ENCODE data around the gene RAB11FIP3. TPM values are rescaled to one million over a fixed set of nuclear protein-coding genes. Genes with fewer than 3 reads are reported as not detected.
"Not testable (repeated sequence)": the region's sequence is repeated elsewhere in the genome, so short reads cannot be mapped to it uniquely, and the experiment has no call there.

Gene RAB11FIP3
- polyA plus RNA-seq, 1 donor, result 114 TPM

DNA sequence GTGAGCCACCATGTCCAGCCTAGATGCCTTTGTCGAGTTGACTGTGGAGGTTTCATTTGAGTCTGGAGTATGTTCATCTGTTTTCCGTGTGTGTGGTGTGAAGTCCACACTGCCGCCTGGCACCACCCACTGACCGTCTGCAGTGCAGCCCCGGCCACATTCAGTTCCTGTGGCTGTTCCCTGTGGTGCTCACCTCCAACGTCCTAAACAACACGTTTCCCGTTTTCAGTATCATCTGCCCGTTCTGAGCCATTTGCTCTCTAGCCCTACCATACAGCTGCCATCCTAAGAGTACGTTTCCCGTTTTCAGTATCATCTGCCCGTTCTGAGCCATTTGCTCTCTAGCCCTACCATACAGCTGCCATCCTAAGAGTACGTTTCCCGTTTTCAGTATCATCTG, 82.1 kb downstream of the RAB11FIP3 start:
- not testable (repeated sequence) for H3K27ac ChIP-seq (ENCODE audit: low read length); H3K27me3 ChIP-seq (ENCODE audit: control insufficient read depth, insufficient read depth, low read length); H3K4me3 ChIP-seq (ENCODE audit: low read length); DNase-seq
- H3K9me3 ChIP-seq (ENCODE audit: control insufficient read depth, low read depth, low read length), result peaks cover 16% of the 10 kb centered on the region
- peaks cover 34% of the 10 kb centered on the region for H3K4me1 ChIP-seq (ENCODE audit: control insufficient read depth, insufficient read depth, low read length)
- peaks cover 38% of the 10 kb centered on the region for H3K36me3 ChIP-seq (ENCODE audit: control insufficient read depth, insufficient read depth, low read length)
- no CpG with 5 or more reads among the region's 14 CpGs for WGBS (ENCODE audit: insufficient coverage, low lambda C conversion rate)

DNA sequence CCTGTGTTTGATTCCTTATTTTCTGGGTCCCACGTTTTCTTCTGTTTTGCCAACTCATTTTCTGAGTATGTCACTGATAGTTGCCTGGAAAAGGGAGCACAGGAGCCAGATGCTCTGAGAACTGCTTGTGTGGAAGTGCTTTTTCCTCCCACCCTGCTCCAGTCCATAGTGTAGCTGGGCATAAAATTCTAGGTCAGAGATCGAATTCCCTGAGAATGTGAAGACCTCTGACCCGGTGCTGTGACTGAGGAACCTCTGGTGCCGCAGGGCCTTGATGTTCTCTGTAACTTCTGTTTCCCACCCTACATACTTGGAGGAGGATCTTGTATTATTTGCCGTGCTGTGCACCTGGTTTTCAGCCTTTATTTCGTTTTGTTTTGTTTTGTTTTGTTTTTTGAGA, 82.5 kb downstream of the RAB11FIP3 start:
- Histone ChIP-seq H3K27me3 (ENCODE audit: control insufficient read depth, insufficient read depth, low read length) (no peaks in the 10 kb centered on the region), H3K4me3 (ENCODE audit: low read length) (no peak overlapping the region), H3K9me3 (ENCODE audit: control insufficient read depth, low read depth, low read length) (peaks cover 16% of the 10 kb centered on the region), H3K36me3 (ENCODE audit: control insufficient read depth, insufficient read depth, low read length) (peaks cover 42% of the 10 kb centered on the region), H3K4me1 (ENCODE audit: control insufficient read depth, insufficient read depth, low read length) (peaks cover 30% of the 10 kb centered on the region), H3K27ac (ENCODE audit: low read length) (no peak overlapping the region)
- DNase-seq, result no peak
- no CpG with 5 or more reads among the region's 6 CpGs for WGBS (ENCODE audit: insufficient coverage, low lambda C conversion rate)

DNA sequence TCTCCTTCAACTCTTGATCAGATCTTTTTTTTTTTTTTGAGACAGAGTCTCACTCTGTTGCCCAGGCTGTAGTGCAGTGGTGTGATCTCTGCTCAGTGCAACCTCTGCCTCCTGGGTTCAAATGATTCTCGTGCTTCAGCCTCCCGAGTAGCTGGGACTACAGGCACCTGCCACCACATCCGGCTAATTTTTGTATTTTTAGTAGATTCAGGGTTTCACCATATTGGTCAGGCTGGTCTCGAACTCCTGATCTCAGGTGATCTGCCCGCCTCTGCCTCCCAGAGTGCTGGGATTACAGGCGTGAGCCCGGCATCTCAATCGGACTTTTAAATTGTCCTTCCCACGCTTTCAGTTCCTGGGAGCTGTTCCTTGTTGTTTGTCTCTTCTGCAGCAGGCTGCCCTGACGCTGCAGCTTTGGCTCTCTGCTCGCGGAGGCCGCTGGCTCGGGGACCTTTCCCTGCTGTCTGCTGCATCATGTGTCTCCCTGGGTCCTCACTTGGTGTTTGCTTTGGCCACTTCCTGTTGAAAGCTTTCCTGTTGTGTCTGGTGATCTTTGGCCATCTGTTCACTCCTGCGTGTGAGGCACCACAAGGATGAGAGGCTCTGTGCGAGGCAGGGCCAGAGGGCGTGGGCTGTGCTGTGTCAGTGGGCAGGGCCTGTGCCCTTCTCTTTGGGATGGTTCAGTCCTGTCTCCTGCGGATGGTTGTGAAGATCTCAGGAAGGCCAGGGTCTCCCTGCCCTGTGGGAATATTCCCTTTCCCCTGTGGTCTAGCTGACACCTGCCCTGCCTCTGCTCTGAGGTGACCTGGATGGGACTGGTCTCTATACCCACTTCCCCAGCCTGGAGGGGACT, 83.7 kb downstream of the RAB11FIP3 start:
- Histone ChIP-seq H3K4me1 (ENCODE audit: control insufficient read depth, insufficient read depth, low read length) (peaks cover 24% of the 10 kb centered on the region), H3K4me3 (ENCODE audit: low read length) (no peak overlapping the region), H3K27me3 (ENCODE audit: control insufficient read depth, insufficient read depth, low read length) (no peaks in the 10 kb centered on the region), H3K27ac (ENCODE audit: low read length) (peak overlapping the region; percentile 72), H3K9me3 (ENCODE audit: control insufficient read depth, low read depth, low read length) (peaks cover 16% of the 10 kb centered on the region), H3K36me3 (ENCODE audit: control insufficient read depth, insufficient read depth, low read length) (peaks cover 51% of the 10 kb centered on the region)
- peak; percentile 76 to 87 for DNase-seq
- WGBS (ENCODE audit: insufficient coverage, low lambda C conversion rate), result no CpG with 5 or more reads among the region's 18 CpGs

DNA sequence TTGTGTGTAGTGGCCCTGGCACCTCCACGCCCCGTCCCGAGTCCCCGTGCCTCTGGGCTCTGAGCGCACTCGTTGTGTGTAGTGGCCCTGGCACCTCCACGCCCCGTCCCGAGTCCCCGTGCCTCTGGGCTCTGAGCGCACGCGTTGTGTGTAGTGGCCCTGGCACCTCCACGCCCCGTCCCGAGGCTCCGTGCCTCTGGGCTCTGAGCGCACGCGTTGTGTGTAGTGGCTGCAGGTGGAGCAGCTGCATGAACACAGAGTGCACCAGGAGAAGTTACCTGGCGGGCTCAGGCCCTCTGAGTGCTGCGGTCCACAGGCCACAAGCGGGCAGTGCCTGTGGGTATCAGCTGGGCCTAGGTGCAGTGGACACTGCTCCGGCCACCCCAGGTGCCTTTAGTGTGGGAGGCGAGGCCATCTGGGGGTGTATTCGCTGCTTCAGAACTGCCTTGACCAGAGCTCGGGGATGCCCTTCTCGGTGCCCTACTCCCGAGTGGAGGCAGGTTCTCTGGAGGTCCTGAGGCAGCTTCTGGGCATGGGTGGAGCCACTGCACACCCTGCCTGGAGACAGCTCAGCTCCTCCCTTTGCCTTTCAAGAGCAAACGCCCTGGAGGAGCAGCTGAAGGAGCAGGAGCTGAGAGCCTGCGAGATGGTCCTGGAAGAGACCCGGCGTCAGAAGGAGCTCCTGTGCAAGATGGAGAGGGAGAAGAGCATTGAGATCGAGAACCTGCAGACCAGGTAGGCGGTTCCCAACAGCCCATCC, 84.8 kb downstream of the RAB11FIP3 start:
- Histone ChIP-seq H3K27ac (ENCODE audit: low read length) (no peak overlapping the region), H3K36me3 (ENCODE audit: control insufficient read depth, insufficient read depth, low read length) (peaks cover 59% of the 10 kb centered on the region), H3K4me3 (ENCODE audit: low read length) (no peak overlapping the region), H3K27me3 (ENCODE audit: control insufficient read depth, insufficient read depth, low read length) (no peaks in the 10 kb centered on the region), H3K9me3 (ENCODE audit: control insufficient read depth, low read depth, low read length) (peaks cover 16% of the 10 kb centered on the region), H3K4me1 (ENCODE audit: control insufficient read depth, insufficient read depth, low read length) (peaks cover 28% of the 10 kb centered on the region)
- 100% methylated on average over 2 of the region's 35 CpGs for WGBS (ENCODE audit: insufficient coverage, low lambda C conversion rate)
- DNase-seq, result no peak

GRCh38 chr16:512802-513201, 87.4 kb downstream of the RAB11FIP3 start:
- peaks cover 28% of the 10 kb centered on the region for H3K4me1 ChIP-seq (ENCODE audit: control insufficient read depth, insufficient read depth, low read length)
- H3K27ac ChIP-seq (ENCODE audit: low read length), result no peak overlapping the region
- no peak for DNase-seq
- WGBS (ENCODE audit: insufficient coverage, low lambda C conversion rate), result no CpG with 5 or more reads among the region's 6 CpGs
- no peaks in the 10 kb centered on the region for H3K27me3 ChIP-seq (ENCODE audit: control insufficient read depth, insufficient read depth, low read length)
- H3K9me3 ChIP-seq (ENCODE audit: control insufficient read depth, low read depth, low read length), result peaks cover 13% of the 10 kb centered on the region
- H3K36me3 ChIP-seq (ENCODE audit: control insufficient read depth, insufficient read depth, low read length), result peaks cover 58% of the 10 kb centered on the region
- H3K4me3 ChIP-seq (ENCODE audit: low read length), result no peak overlapping the region

DNA sequence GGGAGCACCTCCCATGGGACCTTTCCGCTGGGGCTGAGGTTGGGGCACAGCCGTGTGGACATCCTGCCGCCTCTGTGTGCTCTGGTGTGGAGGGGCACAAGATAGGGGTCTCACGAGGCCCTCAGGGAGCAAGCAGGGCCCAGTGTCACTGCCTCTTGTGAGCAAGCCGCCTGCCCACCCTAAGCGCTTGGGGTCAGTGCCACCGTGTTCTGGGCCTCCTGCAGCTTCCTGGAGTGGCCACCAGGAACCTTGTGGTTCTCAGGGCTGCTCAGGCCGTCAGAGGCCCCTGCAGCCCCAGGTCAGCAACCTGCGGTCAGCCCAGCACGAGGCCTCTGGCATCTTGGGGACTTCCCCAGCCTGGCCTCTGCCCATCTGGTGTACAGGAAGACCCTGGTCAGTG, 88.5 kb downstream of the RAB11FIP3 start:
- H3K4me1 ChIP-seq (ENCODE audit: control insufficient read depth, insufficient read depth, low read length), result peaks cover 19% of the 10 kb centered on the region
- H3K27ac ChIP-seq (ENCODE audit: low read length), result no peak overlapping the region
- peaks cover 62% of the 10 kb centered on the region for H3K36me3 ChIP-seq (ENCODE audit: control insufficient read depth, insufficient read depth, low read length)
- H3K4me3 ChIP-seq (ENCODE audit: low read length), result no peak overlapping the region
- DNase-seq, result no peak
- peaks cover 13% of the 10 kb centered on the region for H3K9me3 ChIP-seq (ENCODE audit: control insufficient read depth, low read depth, low read length)
- no peaks in the 10 kb centered on the region for H3K27me3 ChIP-seq (ENCODE audit: control insufficient read depth, insufficient read depth, low read length)
- WGBS (ENCODE audit: insufficient coverage, low lambda C conversion rate), result no CpG with 5 or more reads among the region's 10 CpGs

DNA sequence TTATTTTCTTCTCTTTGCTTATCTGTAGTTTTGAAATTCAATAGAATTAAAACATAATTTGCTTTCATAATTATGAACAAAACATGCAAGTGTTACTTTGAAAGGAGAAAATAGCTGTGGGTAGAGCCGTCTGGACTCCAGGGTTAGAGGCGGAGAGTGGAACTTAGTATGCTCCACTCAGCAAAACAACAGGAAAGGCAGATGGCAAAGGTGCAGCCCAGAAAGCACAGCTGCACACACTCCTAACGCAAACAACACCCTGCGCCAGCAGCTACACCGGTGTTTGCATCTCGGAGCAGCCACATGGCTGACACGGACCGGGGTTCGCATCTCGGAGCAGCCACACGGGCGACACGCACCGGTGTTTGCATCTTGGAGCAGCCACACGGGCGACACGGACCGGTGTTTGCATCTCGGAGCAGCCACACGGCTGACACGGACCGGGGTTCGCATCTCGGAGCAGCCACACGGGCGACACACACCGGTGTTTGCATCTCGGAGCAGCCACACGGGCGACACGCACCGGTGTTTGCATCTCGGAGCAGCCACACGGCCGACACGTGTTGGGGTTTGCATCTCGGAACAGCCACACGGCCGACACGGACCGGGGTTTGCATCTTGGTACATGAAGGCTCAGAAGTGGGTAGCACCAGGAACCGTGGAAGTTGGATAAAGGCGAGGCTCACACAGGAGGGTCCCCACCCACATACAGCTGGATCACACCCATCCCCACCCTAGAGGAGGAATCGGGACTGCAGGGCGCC, 89.9 kb downstream of the RAB11FIP3 start:
- Histone ChIP-seq H3K4me1 (ENCODE audit: control insufficient read depth, insufficient read depth, low read length) (peaks cover 7% of the 10 kb centered on the region), H3K27ac (ENCODE audit: low read length) (no peak overlapping the region), H3K36me3 (ENCODE audit: control insufficient read depth, insufficient read depth, low read length) (peaks cover 64% of the 10 kb centered on the region), H3K27me3 (ENCODE audit: control insufficient read depth, insufficient read depth, low read length) (no peaks in the 10 kb centered on the region), H3K4me3 (ENCODE audit: low read length) (no peak overlapping the region), H3K9me3 (ENCODE audit: control insufficient read depth, low read depth, low read length) (no peaks in the 10 kb centered on the region)
- DNase-seq, result no peak
- WGBS (ENCODE audit: insufficient coverage, low lambda C conversion rate), result no CpG with 5 or more reads among the region's 45 CpGs

GRCh38 chr16:515939-516226, 90.4 kb downstream of the RAB11FIP3 start:
- WGBS (ENCODE audit: insufficient coverage, low lambda C conversion rate), result no CpG with 5 or more reads among the region's 11 CpGs
- peaks cover 6% of the 10 kb centered on the region for H3K4me1 ChIP-seq (ENCODE audit: control insufficient read depth, insufficient read depth, low read length)
- H3K27ac ChIP-seq (ENCODE audit: low read length), result no peak overlapping the region
- no peak overlapping the region for H3K4me3 ChIP-seq (ENCODE audit: low read length)
- H3K27me3 ChIP-seq (ENCODE audit: control insufficient read depth, insufficient read depth, low read length), result no peaks in the 10 kb centered on the region
- DNase-seq, result no peak
- H3K36me3 ChIP-seq (ENCODE audit: control insufficient read depth, insufficient read depth, low read length), result peaks cover 65% of the 10 kb centered on the region
- no peaks in the 10 kb centered on the region for H3K9me3 ChIP-seq (ENCODE audit: control insufficient read depth, low read depth, low read length)

DNA sequence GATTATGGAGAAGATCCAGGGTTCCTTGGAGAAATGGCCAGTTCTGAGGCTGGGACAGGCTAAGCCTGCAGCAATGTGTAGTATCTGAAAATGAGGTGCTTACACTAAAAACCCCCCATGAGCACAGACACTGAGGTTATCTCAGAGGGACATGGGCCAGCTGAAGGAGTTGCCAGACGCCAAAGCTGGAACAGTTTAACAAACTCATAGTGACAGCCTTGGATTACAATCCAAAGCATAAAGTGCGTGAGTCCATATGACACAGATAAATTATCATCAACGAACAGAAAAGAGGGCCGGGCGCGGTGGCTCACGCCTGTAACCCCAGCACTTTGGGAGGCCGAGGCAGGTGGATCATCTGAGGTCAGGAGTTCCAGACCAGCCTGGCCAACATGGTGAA, 90.9 kb downstream of the RAB11FIP3 start:
- Histone ChIP-seq H3K4me1 (ENCODE audit: control insufficient read depth, insufficient read depth, low read length) (peaks cover 11% of the 10 kb centered on the region), H3K4me3 (ENCODE audit: low read length) (no peak overlapping the region), H3K9me3 (ENCODE audit: control insufficient read depth, low read depth, low read length) (no peaks in the 10 kb centered on the region), H3K36me3 (ENCODE audit: control insufficient read depth, insufficient read depth, low read length) (peaks cover 70% of the 10 kb centered on the region), H3K27ac (ENCODE audit: low read length) (no peak overlapping the region), H3K27me3 (ENCODE audit: control insufficient read depth, insufficient read depth, low read length) (no peaks in the 10 kb centered on the region)
- WGBS (ENCODE audit: insufficient coverage, low lambda C conversion rate), result no CpG with 5 or more reads among the region's 8 CpGs
- no peak for DNase-seq

DNA sequence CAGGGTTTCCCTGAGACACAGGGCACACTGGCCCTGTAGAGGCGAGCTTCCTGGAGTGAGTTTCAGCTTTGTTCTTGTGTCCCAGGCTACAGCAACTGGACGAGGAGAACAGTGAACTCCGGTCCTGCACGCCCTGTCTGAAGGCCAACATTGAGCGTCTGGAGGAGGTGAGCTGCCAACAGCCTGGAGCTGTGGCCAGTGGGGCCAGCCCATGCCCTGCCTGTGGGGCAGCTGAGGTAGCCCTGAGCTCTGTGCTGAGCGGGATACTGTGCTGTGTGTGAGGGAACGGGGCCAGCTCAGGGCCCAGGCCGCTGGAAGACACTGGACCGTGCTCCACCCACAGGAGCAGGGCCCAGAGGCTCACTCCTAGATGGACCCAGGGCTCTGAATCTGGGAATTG, 93.4 kb downstream of the RAB11FIP3 start:
- Histone ChIP-seq H3K27ac (ENCODE audit: low read length) (no peak overlapping the region), H3K36me3 (ENCODE audit: control insufficient read depth, insufficient read depth, low read length) (peaks cover 64% of the 10 kb centered on the region), H3K9me3 (ENCODE audit: control insufficient read depth, low read depth, low read length) (no peaks in the 10 kb centered on the region), H3K4me1 (ENCODE audit: control insufficient read depth, insufficient read depth, low read length) (peaks cover 15% of the 10 kb centered on the region), H3K27me3 (ENCODE audit: control insufficient read depth, insufficient read depth, low read length) (no peaks in the 10 kb centered on the region), H3K4me3 (ENCODE audit: low read length) (no peak overlapping the region)
- no peak for DNase-seq
- WGBS (ENCODE audit: insufficient coverage, low lambda C conversion rate), result no CpG with 5 or more reads among the region's 9 CpGs
